Activated CD8-positive, alpha-beta T cell treated with anti-CD3 and anti-CD28 coated beads for 36 hours (primary cell): ENCODE results near the gene HOXB9. TPM values are rescaled to one million over a fixed set of nuclear protein-coding genes. Genes with fewer than 3 reads are reported as not detected.
A peak's percentile ranks its signal among the peaks of the same experiment; 100 is the strongest.

ENCODE experiments used
- ATAC-seq: fragments of 200-7000 bp; cut with Tn5 transposase; one replicate; pipeline ENCODE4 v1.10.0; 2021; ENCODE audit warnings: mild to moderate bottlenecking, moderate library complexity
- CTCF ChIA-PET: fragments of 350-600 bp; sonication (Branson Sonifier 250); formaldehyde crosslinking; loops from one replicate; lab custom pipeline; 2021; ENCODE audit warnings: antibody characterized with exemption; lab: Charles Lee
- POLR2A ChIA-PET: fragments of 350-600 bp; sonication (Branson Sonifier 250); formaldehyde crosslinking; loops from one replicate; lab custom pipeline; 2021; ENCODE audit warnings: antibody characterized with exemption; lab: Charles Lee
- DNase-seq: peaks from one replicate; pipeline ENCODE4 v3.0.0-alpha.2; 2020
- H3K27ac Mint-ChIP-seq: one replicate; pipeline ENCODE4 v1.8.0; 2021; ENCODE audit warnings: mild to moderate bottlenecking, mixed read lengths
- H3K27me3 Mint-ChIP-seq: one replicate; pipeline ENCODE4 v1.8.0; 2021; ENCODE audit warnings: mixed read lengths
- H3K36me3 Mint-ChIP-seq: one replicate; pipeline ENCODE4 v1.8.0; 2021; ENCODE audit warnings: low read depth, mixed read lengths
- H3K4me1 Mint-ChIP-seq: one replicate; pipeline ENCODE4 v1.8.0; 2021; ENCODE audit warnings: low read depth, mixed read lengths
- H3K4me3 Mint-ChIP-seq: one replicate; pipeline ENCODE4 v1.8.0; 2021; ENCODE audit warnings: mild to moderate bottlenecking, moderate library complexity, mixed read lengths
- H3K9me3 Mint-ChIP-seq: one replicate; pipeline ENCODE4 v1.8.0; 2021; ENCODE audit warnings: mixed read lengths
- intact Hi-C: fragments of 100-400 bp; cut with micrococcal nuclease; formaldehyde crosslinking; loops from one replicate; pipeline ENCODE4 v1.10.0; 2022
- total RNA-seq, 2 experiments: library from RNA; stranded (reverse); gene quantifications; one replicate each; pipeline ENCODE4 v1.2.3, GENCODE V29; 2021
- TF ChIP-seq, protein P1 (sequence below): fragments of 200-600 bp; IDR thresholded peaks from one replicate; pipeline ENCODE4 v1.8.0; 2022; ENCODE audit warnings: antibody characterized with exemption, mild to moderate bottlenecking

HOXB9 gene
- total RNA-seq, 2 experiments from 2014 or later = 6.9 to 7.0 TPM

DNA sequence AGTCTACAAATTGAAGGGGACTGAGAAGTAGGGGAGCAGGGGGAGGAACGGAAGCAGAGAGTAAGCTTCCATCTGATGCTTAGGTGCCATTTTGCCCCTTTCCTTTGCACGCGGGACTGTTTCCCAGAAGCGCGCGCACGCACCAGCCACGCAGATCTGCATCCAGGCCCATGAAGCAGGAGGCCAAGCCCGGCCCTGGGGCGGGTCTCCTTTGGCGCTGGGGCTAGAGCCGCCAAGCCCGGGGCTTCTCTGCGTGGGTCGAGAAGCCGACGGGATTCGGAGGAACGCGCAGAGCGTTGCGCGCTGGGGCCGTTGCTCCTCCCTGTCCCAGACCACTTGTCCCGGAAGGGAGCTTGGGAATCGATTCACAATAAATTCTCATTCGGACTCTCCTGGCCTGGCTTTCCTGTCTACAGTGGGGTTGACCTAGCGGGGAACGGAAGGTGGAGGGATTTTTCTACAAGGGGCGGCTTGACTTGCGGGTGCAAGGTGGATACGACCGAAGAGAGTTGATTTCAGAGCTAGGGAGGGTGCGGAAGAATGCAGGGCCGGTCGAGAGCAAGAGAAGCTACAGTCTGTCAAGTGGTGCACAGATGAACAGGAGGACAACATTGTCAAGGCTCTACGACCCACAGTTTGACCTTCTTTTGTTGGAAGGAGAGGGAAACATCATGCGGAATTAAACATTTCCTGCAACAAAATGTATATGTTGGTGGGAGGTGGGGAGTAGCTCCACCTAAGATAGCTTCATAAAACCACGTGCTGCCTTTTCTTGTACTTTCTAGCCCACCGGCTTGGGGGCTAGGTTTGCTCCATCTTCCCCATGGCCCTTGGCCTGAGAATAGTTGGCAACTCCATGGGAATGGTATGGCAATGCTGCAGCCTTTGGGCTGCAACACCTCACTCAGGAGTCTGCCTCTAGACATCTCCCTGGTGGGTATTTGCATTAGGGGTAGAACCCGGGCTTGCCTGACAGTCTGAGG, 4.5 kb downstream of the HOXB9 start:
- ATAC-seq (no peak), DNase-seq (no peak)
- Mint-ChIP-seq H3K36me3 (no peaks in the 10 kb centered on the region), H3K4me1 (peaks cover 22% of the 10 kb centered on the region), H3K27me3 (peaks cover 76% of the 10 kb centered on the region), H3K27ac (no peak overlapping the region), H3K4me3 (no peak overlapping the region), H3K9me3 (no peaks in the 10 kb centered on the region)
- TF ChIP-seq, protein P1, sequence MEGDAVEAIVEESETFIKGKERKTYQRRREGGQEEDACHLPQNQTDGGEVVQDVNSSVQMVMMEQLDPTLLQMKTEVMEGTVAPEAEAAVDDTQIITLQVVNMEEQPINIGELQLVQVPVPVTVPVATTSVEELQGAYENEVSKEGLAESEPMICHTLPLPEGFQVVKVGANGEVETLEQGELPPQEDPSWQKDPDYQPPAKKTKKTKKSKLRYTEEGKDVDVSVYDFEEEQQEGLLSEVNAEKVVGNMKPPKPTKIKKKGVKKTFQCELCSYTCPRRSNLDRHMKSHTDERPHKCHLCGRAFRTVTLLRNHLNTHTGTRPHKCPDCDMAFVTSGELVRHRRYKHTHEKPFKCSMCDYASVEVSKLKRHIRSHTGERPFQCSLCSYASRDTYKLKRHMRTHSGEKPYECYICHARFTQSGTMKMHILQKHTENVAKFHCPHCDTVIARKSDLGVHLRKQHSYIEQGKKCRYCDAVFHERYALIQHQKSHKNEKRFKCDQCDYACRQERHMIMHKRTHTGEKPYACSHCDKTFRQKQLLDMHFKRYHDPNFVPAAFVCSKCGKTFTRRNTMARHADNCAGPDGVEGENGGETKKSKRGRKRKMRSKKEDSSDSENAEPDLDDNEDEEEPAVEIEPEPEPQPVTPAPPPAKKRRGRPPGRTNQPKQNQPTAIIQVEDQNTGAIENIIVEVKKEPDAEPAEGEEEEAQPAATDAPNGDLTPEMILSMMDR = no peak
- intact Hi-C loops = no loop called here
- ChIA-PET CTCF (interaction anchor here (0.9 to 4.4 kb wide), 5 partner anchors 8 to 34 kb away, joined by 3 to 31 read pairs (median 11); partner anchors contain the start of gene HOXB5), POLR2A (interaction anchor here (0.6 kb wide), 1 partner anchor 114 kb away, joined by 3 read pairs; no protein-coding TSS in a partner anchor)

DNA sequence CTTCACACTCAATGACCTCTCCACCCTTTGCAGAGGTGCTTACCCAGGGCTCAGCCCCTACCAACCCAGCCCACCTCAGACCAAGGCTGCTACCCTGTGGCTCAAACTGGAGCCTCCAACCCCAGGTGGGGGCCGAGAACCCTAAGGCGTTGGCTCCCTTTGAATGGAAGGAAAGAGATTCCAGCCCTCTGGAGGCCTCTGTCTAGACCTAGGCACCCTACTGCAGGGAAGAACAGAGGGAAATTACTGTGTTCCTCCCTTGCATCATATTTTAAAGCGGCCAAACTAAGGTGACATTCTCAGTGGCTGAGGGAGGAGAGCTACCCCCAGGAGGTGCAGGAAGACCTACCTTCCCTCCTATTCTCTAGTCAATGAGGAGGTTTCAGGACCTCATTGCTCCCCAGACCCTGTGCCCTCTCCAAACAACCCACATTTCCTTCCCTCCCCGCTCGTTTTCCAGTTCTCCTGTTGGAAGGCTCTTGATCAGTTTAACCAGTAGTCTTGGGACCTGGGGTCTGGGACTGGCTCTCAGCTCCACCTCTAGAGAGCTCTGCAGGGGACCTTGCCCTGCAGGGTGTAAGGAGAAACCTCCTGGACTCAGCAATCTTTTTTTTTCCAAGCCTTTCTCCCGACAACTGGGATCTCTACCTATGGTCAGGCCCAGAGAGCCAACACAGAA, 5.6 kb downstream of the HOXB9 start:
- peaks cover 21% of the 10 kb centered on the region for H3K4me1 Mint-ChIP-seq
- no peaks in the 10 kb centered on the region for H3K36me3 Mint-ChIP-seq
- ChIA-PET CTCF (interaction anchor here (0.6 to 4.4 kb wide), 7 partner anchors 7 to 584 kb away, joined by 3 to 40 read pairs (median 21); partner anchors contain the start of gene HOXB5), POLR2A (no interaction called here)
- H3K4me3 Mint-ChIP-seq = no peak overlapping the region
- DNase-seq = no peak
- H3K27me3 Mint-ChIP-seq = peaks cover 83% of the 10 kb centered on the region
- intact Hi-C loops = no loop called here
- TF ChIP-seq, protein P1 = no peak
- ATAC-seq = no peak
- H3K27ac Mint-ChIP-seq = no peak overlapping the region
- no peaks in the 10 kb centered on the region for H3K9me3 Mint-ChIP-seq

DNA sequence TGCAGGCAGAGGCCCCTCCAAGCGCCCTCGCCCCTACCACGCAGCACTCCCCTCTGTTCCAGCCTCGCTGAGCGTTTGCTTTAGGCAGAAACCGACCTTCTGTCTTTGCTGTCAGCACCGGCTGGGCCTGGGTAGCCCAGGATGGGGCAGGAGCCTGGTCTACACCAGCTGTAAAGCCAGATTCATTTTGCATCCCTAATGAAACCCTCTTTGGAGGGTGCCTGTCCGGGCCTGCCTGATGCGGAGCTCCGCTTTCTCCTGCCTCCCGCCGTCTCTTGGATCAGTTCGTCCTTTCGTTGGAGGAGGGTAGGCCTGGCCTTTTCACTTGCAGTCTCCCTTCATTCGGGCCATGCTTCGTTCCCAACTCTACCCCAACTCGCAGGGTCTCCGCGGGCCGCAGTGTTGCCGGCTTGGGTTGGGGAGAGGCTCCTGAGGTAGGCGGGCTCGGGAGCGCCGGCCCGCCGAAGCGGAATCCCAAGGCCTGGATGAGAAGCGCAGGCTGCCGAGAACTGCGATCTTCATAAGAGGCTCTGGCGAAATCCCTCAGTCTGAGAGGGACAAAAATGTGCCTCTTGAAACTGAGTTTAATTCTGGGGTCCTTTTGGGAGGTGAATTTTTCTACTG, 6.2 kb downstream of the HOXB9 start:
- ChIA-PET POLR2A (no interaction called here), CTCF (interaction anchor here (0.6 to 4.4 kb wide), 9 partner anchors 9 to 583 kb away, joined by 3 to 40 read pairs (median 4); partner anchors contain the start of gene HOXB5)
- ATAC-seq = no peak
- intact Hi-C loops = loop anchor here (10.0 kb wide), 1 partner anchor 105 kb away; the partner anchor contains the start of genes HOXB13, PRAC1 and PRAC2
- TF ChIP-seq, protein P1 = no peak
- peaks cover 24% of the 10 kb centered on the region for H3K4me1 Mint-ChIP-seq
- DNase-seq = no peak
- no peak overlapping the region for H3K4me3 Mint-ChIP-seq
- H3K36me3 Mint-ChIP-seq = no peaks in the 10 kb centered on the region
- no peak overlapping the region for H3K27ac Mint-ChIP-seq
- no peaks in the 10 kb centered on the region for H3K9me3 Mint-ChIP-seq
- peaks cover 87% of the 10 kb centered on the region for H3K27me3 Mint-ChIP-seq

DNA sequence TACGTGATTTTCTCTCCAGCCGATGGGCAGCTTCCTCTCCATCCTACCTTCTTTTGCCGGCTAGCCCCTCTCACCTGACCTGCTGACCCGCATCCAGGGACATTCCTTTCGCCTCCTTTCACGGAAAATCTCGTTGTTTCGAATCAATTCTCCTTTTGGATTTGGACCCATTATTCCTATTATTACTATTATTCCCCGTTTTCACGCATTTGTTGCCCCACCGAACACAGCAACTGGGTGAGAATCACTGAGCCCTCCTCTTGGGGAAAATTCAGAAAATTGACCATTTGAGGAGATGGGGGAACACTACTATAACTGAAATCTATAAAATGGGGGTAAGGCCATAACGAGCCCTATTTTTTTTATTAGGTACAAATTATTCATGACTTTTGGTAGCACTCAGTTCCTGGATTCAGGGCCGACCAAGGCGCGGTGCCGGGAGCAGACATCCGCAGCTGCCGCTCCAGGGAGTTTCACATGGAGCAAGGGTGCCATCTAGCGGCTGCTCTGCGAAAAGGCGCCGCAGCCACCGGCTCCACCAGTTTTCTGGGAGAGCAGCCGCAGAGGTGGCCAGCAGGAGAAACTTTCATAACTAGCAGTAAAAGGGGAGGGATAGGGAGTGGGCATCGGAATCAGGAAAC, 7.8 kb downstream of the HOXB9 start:
- Mint-ChIP-seq H3K27me3 (peaks cover 86% of the 10 kb centered on the region), H3K27ac (no peak overlapping the region), H3K9me3 (no peaks in the 10 kb centered on the region), H3K4me1 (peaks cover 32% of the 10 kb centered on the region), H3K36me3 (no peaks in the 10 kb centered on the region), H3K4me3 (peak overlapping the region; percentile 46)
- TF ChIP-seq, protein P1 = peak; percentile 99
- DNase-seq = peak; percentile 83
- intact Hi-C loops = loop anchor here (10.0 kb wide), 1 partner anchor 106 kb away; the partner anchor contains the start of genes HOXB13, PRAC1 and PRAC2
- peak; percentile 69 for ATAC-seq
- ChIA-PET CTCF (interaction anchor here (0.6 to 4.2 kb wide), 50 partner anchors 10 to 592 kb away, joined by 3 to 40 read pairs (median 4); partner anchors contain the start of gene HOXB5), POLR2A (interaction anchor here (0.9 to 1.5 kb wide), 3 partner anchors 11 to 19 kb away, joined by 3 to 4 read pairs (median 3); no protein-coding TSS in a partner anchor)
